Esophagus muscularis mucosa (tissue), 4 donors: ENCODE results near the gene SLC2A6. TPM values are rescaled to one million over a fixed set of nuclear protein-coding genes. Genes with fewer than 3 reads are reported as not detected.

Experiments
- DNase-seq: peaks from one replicate; pipeline ENCODE4 v3.0.0-alpha.2; 2017; ENCODE audit errors: extremely low spot score
- H3K27ac ChIP-seq, 4 donors: fragments of 200-600 bp; sonication (generic); replicated peaks in 1 of 4; 1 replicate in 3 of 4; 2 replicates in 1 of 4; pipeline ENCODE4 v1.5.1; 2016 to 2019; ENCODE audit warnings: mild to moderate bottlenecking in 1 of 4
- H3K27me3 ChIP-seq, 4 donors: fragments of 200-600 bp; sonication (generic); one replicate each; pipeline versions ENCODE4 v1.5.1 to v1.6.0; 2016 to 2019
- H3K36me3 ChIP-seq, 4 donors: fragments of 200-600 bp; sonication (generic); one replicate each; pipeline ENCODE4 v1.5.1; 2016 to 2019
- H3K4me1 ChIP-seq, 4 donors: fragments of 200-600 bp; sonication (generic); one replicate each; pipeline ENCODE4 v1.5.1; 2016 to 2019
- H3K4me3 ChIP-seq, 4 donors: fragments of 200-600 bp; sonication (generic); 1 replicate in 2 of 4; 2 replicates in 2 of 4; pipeline ENCODE4 v1.5.1; 2016 to 2019; ENCODE audit warnings: mild to moderate bottlenecking in 4 of 4, moderate library complexity in 1 of 4
- H3K9me3 ChIP-seq, 4 donors: fragments of 200-600 bp; sonication (generic); 1 replicate in 3 of 4; 2 replicates in 1 of 4; pipeline ENCODE4 v1.5.1; 2016 to 2019
- EP300 ChIP-seq: sonication (generic); formaldehyde crosslinking; IDR thresholded peaks from one replicate; pipeline ENCODE4 v1.6.1; 2017; ENCODE audit warnings: antibody characterized with exemption
- POLR2A ChIP-seq: fragments of 450-650 bp; IDR thresholded peaks from one replicate; pipeline ENCODE4 v1.6.1; 2017; ENCODE audit warnings: antibody characterized with exemption, moderate library complexity, mild to moderate bottlenecking, low read depth
- POLR2AphosphoS5 ChIP-seq, 2 donors: sonication (generic); formaldehyde crosslinking; IDR thresholded peaks; one replicate each; pipeline ENCODE4 v1.6.1; 2017; ENCODE audit warnings: antibody characterized with exemption in 2 of 2
- WGBS: methylation state at CpG from one replicate; pipeline ENCODE4 v1.1.5; 2018; 5-methylcytosine and 5-hydroxymethylcytosine counted together
- intact Hi-C: fragments of 100-400 bp; cut with DNase I; formaldehyde crosslinking; loops from one replicate; pipeline ENCODE4 v1.15.1; 2023
- total RNA-seq, 4 donors: library from RNA; depleted of rRNA; stranded (reverse); fragments of >200 nt; gene quantifications; one replicate each; pipeline versions ENCODE4 v1.1.0 to v1.2.1, GENCODE V29; 2016
- TF ChIP-seq, protein P1 (sequence below), 3 experiments: fragments of 200-600 bp in 2 of 3; fragments of 450-650 bp in 1 of 3; sonication (generic) in 2 of 3; IDR thresholded peaks; one replicate each; pipeline ENCODE4 v1.5.1; 2017 to 2019; ENCODE audit warnings: antibody characterized with exemption in 3 of 3, mild to moderate bottlenecking in 2 of 3, moderate library complexity in 1 of 3

Gene SLC2A6
- total RNA-seq, 4 donors from 2014 or later: 2.9 to 8.6 (median 5.9) TPM

DNA sequence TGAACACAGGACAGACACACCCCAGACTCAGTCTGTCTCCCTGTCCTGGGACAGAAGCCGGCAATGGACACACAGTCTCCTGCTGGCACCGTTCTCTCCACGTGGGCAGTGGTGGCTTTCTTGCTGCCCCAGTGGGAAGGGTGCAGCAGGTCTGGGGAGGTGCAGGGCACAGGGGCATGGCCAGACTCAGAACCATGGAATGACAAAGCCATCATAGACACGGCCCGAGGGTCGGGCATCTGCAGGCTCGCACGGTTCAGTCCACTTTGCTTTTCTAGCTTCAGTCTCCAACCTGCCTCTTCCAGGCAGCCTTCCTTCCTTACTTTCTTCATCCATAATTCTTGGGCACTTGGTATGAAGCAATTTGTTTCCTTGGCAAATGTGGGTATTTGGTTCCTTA, 29.1 kb upstream of the SLC2A6 start:
- whole genome bisulfite sequencing: 80% methylated on average over 7 of the region's 8 CpGs
- H3K27ac ChIP-seq: no peak overlapping the region
- TF ChIP-seq POLR2AphosphoS5 (IDR thresholded peaks at IDR 0.05) (no peak), POLR2A (no peak), EP300 (no peak)
- TF ChIP-seq, protein P1, sequence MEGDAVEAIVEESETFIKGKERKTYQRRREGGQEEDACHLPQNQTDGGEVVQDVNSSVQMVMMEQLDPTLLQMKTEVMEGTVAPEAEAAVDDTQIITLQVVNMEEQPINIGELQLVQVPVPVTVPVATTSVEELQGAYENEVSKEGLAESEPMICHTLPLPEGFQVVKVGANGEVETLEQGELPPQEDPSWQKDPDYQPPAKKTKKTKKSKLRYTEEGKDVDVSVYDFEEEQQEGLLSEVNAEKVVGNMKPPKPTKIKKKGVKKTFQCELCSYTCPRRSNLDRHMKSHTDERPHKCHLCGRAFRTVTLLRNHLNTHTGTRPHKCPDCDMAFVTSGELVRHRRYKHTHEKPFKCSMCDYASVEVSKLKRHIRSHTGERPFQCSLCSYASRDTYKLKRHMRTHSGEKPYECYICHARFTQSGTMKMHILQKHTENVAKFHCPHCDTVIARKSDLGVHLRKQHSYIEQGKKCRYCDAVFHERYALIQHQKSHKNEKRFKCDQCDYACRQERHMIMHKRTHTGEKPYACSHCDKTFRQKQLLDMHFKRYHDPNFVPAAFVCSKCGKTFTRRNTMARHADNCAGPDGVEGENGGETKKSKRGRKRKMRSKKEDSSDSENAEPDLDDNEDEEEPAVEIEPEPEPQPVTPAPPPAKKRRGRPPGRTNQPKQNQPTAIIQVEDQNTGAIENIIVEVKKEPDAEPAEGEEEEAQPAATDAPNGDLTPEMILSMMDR (IDR thresholded peaks at IDR 0.05): no peak

DNA sequence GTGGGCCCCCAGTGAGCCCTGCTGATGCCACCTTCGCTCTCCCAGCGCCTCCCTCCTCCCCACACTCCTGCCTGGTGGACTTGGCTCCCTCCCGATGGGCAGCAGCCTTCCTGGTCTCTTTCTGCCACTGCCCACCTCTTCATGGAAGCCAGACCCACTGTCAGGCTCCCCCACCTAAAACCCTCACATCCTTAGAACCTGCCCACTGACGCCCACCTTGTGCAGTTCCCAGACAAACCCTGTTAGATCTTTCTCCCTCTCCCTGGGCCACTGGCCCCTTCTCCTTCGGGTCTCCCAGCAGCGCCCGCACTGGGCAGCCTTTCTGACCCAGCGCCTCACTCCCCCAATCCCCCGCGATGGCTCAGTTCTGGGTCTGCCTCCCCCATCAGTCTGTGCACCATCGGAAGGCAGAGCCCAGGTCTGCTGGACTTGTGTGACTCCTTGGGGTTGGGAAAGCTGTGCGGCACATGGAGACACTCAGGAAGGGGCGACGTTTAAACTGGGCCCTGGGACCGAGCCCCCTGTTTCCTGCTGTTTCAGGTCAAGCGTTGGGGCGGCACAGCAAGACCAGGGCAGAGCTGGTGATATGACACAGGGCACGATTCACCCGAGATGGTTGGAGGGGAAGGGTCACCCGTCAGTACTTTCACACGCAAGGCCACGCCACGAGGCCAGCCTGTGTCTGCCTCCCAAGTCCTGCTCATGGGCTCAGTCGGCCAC, 28.5 kb upstream of the SLC2A6 start:
- H3K27me3 ChIP-seq: peaks cover 0 to 51% (median 3%) of the 10 kb centered on the region in 4 donors
- intact Hi-C loops: no loop called here
- no peak overlapping the region for H3K4me3 ChIP-seq
- peak overlapping the region in 3 of 4 donors; percentile 27 to 52 (median 28) for H3K27ac ChIP-seq
- WGBS: 91% methylated on average over 24 of the region's 24 CpGs
- DNase-seq: no peak
- peaks cover 0 to 4% (median 2%) of the 10 kb centered on the region in 4 donors for H3K9me3 ChIP-seq
- TF ChIP-seq EP300 (no peak), POLR2AphosphoS5 (IDR thresholded peaks at IDR 0.05) (no peak), POLR2A (no peak)
- TF ChIP-seq, protein P1 (IDR thresholded peaks at IDR 0.05): no peak
- H3K4me1 ChIP-seq: peaks cover 27 to 37% (median 35%) of the 10 kb centered on the region in 4 donors
- H3K36me3 ChIP-seq: no peaks in the 10 kb centered on the region

More for the DNA sequence above, 29.1 kb upstream of the SLC2A6 start:
- DNase-seq: no peak
- no peaks in the 10 kb centered on the region for H3K36me3 ChIP-seq
- no peak overlapping the region for H3K4me3 ChIP-seq
- H3K4me1 ChIP-seq: peaks cover 27 to 37% (median 35%) of the 10 kb centered on the region in 4 donors
- H3K27me3 ChIP-seq: peaks cover 0 to 52% (median 3%) of the 10 kb centered on the region in 4 donors
- H3K9me3 ChIP-seq: no peaks in the 10 kb centered on the region
- intact Hi-C loops: no loop called here

DNA sequence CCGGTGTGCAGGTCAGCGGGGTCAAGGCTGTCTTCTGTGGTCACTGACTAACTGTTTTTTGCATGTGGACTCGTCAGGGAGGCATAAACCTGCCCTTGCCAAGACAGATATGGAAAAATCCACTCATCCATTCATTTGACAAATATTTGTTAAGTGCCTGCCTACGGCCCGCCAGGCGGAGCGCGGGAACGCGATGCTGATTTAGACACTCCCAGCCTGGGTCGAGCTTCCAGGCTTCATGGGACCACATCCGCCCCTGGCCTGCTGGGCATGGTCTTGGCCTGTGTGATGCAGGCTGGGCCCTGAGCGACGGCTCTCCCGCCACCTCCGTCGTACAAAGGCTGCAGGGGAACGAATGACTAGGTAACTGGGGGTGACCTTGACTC, 27.7 kb upstream of the SLC2A6 start:
- Histone ChIP-seq H3K36me3 (no peaks in the 10 kb centered on the region), H3K27ac (peak overlapping the region in 3 of 4 donors; percentile 28 to 52 (median 44)), H3K4me1 (peaks cover 27 to 37% (median 35%) of the 10 kb centered on the region in 4 donors), H3K4me3 (no peak overlapping the region), H3K27me3 (peaks cover 0 to 51% (median 3%) of the 10 kb centered on the region in 4 donors), H3K9me3 (peaks cover 0 to 11% (median 10%) of the 10 kb centered on the region in 4 donors)
- no peak for DNase-seq
- intact Hi-C loops: no loop called here
- 51% methylated on average over 13 of the region's 18 CpGs for WGBS
- TF ChIP-seq POLR2A: no peak
- no peak for TF ChIP-seq EP300
- TF ChIP-seq, protein P1 (IDR thresholded peaks at IDR 0.05): no peak
- TF ChIP-seq POLR2AphosphoS5 (IDR thresholded peaks at IDR 0.05): no peak

DNA sequence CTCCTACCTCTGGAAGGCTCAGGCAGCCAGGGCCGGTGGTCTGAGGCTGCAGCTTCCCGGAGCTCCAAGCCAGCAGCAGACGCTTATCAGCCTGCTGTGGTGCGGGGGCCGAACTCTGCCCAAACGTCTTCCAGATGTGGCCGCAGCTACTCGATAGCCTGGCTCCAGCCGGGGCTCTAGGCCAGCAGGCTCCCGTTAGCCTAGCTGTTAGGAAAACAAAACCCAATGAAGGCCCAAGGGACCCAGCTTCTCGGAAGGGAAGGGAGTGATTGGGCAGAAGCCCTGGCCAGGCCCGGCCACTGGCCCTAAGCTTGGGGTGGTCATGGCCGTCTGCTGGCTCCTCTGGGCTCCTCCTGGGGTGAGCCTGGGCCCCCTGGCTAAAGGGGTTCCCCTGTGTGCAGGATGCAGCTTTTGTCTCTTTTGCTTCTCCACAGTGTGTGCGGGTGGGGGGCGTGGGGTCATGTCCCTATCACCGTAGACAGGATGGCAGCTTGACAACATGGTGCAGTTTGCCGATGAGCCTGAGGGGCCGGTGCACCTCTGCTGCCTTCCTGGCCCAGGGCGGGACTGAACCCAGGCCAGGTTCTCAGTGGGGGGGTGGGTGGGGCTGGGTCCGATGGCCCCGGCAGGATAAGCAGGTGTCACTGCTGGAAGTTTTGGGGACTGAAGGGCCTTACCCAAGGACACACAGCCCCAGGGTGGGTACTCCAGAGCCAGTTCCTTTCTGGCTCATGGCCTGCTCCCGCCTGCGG, 27.2 kb upstream of the SLC2A6 start:
- intact Hi-C loops: no loop called here
- peaks cover 0 to 48% (median 3%) of the 10 kb centered on the region in 4 donors for H3K27me3 ChIP-seq
- DNase-seq: no peak
- no peak overlapping the region for H3K4me3 ChIP-seq
- no peaks in the 10 kb centered on the region for H3K36me3 ChIP-seq
- H3K4me1 ChIP-seq: peaks cover 27 to 37% (median 35%) of the 10 kb centered on the region in 4 donors
- H3K27ac ChIP-seq: peak overlapping the region in 2 of 4 donors; percentile 44 to 52
- 67% methylated on average over 18 of the region's 23 CpGs for WGBS
- H3K9me3 ChIP-seq: peaks cover 0 to 17% (median 15%) of the 10 kb centered on the region in 4 donors
- TF ChIP-seq, protein P1 (IDR thresholded peaks at IDR 0.05): no peak
- no peak for TF ChIP-seq POLR2AphosphoS5 (IDR thresholded peaks at IDR 0.05)
- TF ChIP-seq EP300: no peak
- no peak for TF ChIP-seq POLR2A
